Gastrocnemius medialis (tissue), 4 donors: ENCODE data around the gene ARMC3. TPM values are rescaled to one million over a fixed set of nuclear protein-coding genes. Genes with fewer than 3 reads are reported as not detected.
A peak's percentile ranks its signal among the peaks of the same experiment; 100 is the strongest.
"Not testable (repeated sequence)": the region's sequence is repeated elsewhere in the genome, so short reads cannot be mapped to it uniquely, and the experiment has no call there.

Experiments
- ATAC-seq, 2 donors: fragments of 150-250 bp; one replicate each; pipeline ENCODE4 v1.9.1; 2016
- DNase-seq, 2 donors: peaks; one replicate each; pipeline ENCODE4 v3.0.0-alpha.2; 2019
- H3K27ac ChIP-seq, 4 donors: fragments of 200-600 bp; sonication (generic); 1 replicate in 1 of 4; 2 replicates in 3 of 4; pipeline ENCODE4 v1.5.1; 2016 to 2018; ENCODE audit warnings: mild to moderate bottlenecking in 2 of 4, moderate library complexity in 1 of 4
- H3K27me3 ChIP-seq, 3 donors: fragments of 200-600 bp; sonication (generic) in 2 of 3; 1 replicate in 1 of 3; 2 replicates in 2 of 3; pipeline versions ENCODE4 v1.5.1 to v1.6.0; 2016 to 2019; ENCODE audit warnings: mild to moderate bottlenecking in 1 of 3, moderate library complexity in 1 of 3
- H3K36me3 ChIP-seq, 2 donors: fragments of 200-600 bp; sonication (generic) in 1 of 2; one replicate each; pipeline ENCODE4 v1.5.1; 2017 to 2018
- H3K4me1 ChIP-seq, 2 donors: fragments of 200-600 bp; sonication (generic) in 1 of 2; one replicate each; pipeline ENCODE4 v1.5.1; 2016 to 2017; ENCODE audit warnings: mild to moderate bottlenecking in 2 of 2
- H3K4me3 ChIP-seq, 4 donors: fragments of 200-600 bp; sonication (generic) in 3 of 4; 1 replicate in 1 of 4; 2 replicates in 3 of 4; pipeline ENCODE4 v1.5.1; 2016 to 2019; ENCODE audit warnings: mild to moderate bottlenecking in 2 of 4
- H3K9me3 ChIP-seq, 3 donors: fragments of 200-600 bp; sonication (generic) in 2 of 3; 1 replicate in 1 of 3; 2 replicates in 2 of 3; pipeline ENCODE4 v1.5.1; 2016 to 2019
- CTCF ChIP-seq, 5 experiments: fragments of 450-650 bp in 3 of 5; fragments of 200-600 bp in 2 of 5; sonication (generic) in 2 of 5; IDR thresholded peaks in 4 of 5; conservative IDR thresholded peaks in 1 of 5; 1 replicate in 4 of 5; 2 replicates in 1 of 5; pipeline ENCODE4 v1.5.1; 2016 to 2019; ENCODE audit warnings: antibody characterized with exemption in 5 of 5, mild to moderate bottlenecking in 3 of 5, moderate library complexity in 3 of 5
- POLR2A ChIP-seq, 2 donors: fragments of 450-650 bp; IDR thresholded peaks; one replicate each; pipeline ENCODE4 v1.6.1; 2017; ENCODE audit warnings: antibody characterized with exemption in 2 of 2, mild to moderate bottlenecking in 2 of 2, moderate library complexity in 2 of 2
- in situ Hi-C, 4 donors: fragments of 200-750 bp; cut with MboI; loops; one replicate each; pipeline versions ENCODE4 v1.15.0 to v1.8.0; 2017; ENCODE audit warnings: low sequenced_read_pairs in 4 of 4
- intact Hi-C: fragments of 100-400 bp; cut with DNase I; formaldehyde crosslinking; loops from one replicate; pipeline ENCODE4 v1.15.1; 2023; ENCODE audit warnings: low total_unique reads
- total RNA-seq, 4 donors: library from RNA; depleted of rRNA; stranded (reverse); fragments of >200 nt; gene quantifications; one replicate each; pipeline versions ENCODE4 v1.1.0 to v1.2.3, GENCODE V29; 2016

ARMC3 gene
- total RNA-seq, 4 donors from 2014 or later: not detected

- Histone ChIP-seq H3K27ac (no peak overlapping the region), H3K4me3 (no peak overlapping the region), H3K9me3 (no peaks in the 10 kb centered on the region), H3K4me1 (peaks cover 23 to 32% of the 10 kb centered on the region in 2 donors), H3K36me3 (no peaks in the 10 kb centered on the region), H3K27me3 (no peaks in the 10 kb centered on the region)
- TF ChIP-seq POLR2A (IDR thresholded peaks at IDR 0.05) (no peak), CTCF (IDR thresholded peaks at IDR 0.05 in 4 of 5, conservative IDR thresholded peaks at IDR 0.05 in 1 of 5) (no peak)
- ATAC-seq (peak; percentile 94 to 97), DNase-seq (peak; percentile 61 to 71)
- in situ Hi-C loops (no loop called here), intact Hi-C loops (loop anchor here (5.0 to 10.0 kb wide), 3 partner anchors 513 to 751 kb away; partner anchors contain the start of gene COMMD3)
These were observed 137.5 kb downstream of the ARMC3 start for GRCh38 chr10:23065181-23065948.

- Histone ChIP-seq H3K36me3 (no peaks in the 10 kb centered on the region), H3K4me1 (peaks cover 23 to 32% of the 10 kb centered on the region in 2 donors), H3K27ac (no peak overlapping the region), H3K27me3 (no peaks in the 10 kb centered on the region), H3K9me3 (no peaks in the 10 kb centered on the region), H3K4me3 (no peak overlapping the region)
- DNase-seq (no peak), ATAC-seq (no peak)
- TF ChIP-seq CTCF (IDR thresholded peaks at IDR 0.05 in 4 of 5, conservative IDR thresholded peaks at IDR 0.05 in 1 of 5) (no peak), POLR2A (IDR thresholded peaks at IDR 0.05) (no peak)
- intact Hi-C loops: loop anchor here (2.0 to 10.0 kb wide), 4 partner anchors 79 to 753 kb away; partner anchors contain the start of gene COMMD3
- in situ Hi-C loops: no loop called here
These were observed 139.5 kb downstream of the ARMC3 start for GRCh38 chr10:23067337-23067736.

GRCh38 chr10:23067939-23068775 lies 140.3 kb downstream of the ARMC3 start:
- TF ChIP-seq POLR2A (IDR thresholded peaks at IDR 0.05) (no peak), CTCF (IDR thresholded peaks at IDR 0.05 in 4 of 5, conservative IDR thresholded peaks at IDR 0.05 in 1 of 5) (peak in 4 of 5 experiments; percentile 60 to 82 (median 70))
- no peaks in the 10 kb centered on the region for H3K36me3 ChIP-seq
- in situ Hi-C loops: no loop called here
- peak; percentile 49 to 62 for ATAC-seq
- no peak overlapping the region for H3K27ac ChIP-seq
- DNase-seq: peak; percentile 20 to 46
- H3K4me3 ChIP-seq: no peak overlapping the region
- intact Hi-C loops: loop anchor here (2.0 to 10.0 kb wide), 5 partner anchors 79 to 1075 kb away; partner anchors contain the start of gene COMMD3
- H3K27me3 ChIP-seq: no peaks in the 10 kb centered on the region
- peaks cover 22 to 32% of the 10 kb centered on the region in 2 donors for H3K4me1 ChIP-seq
- no peaks in the 10 kb centered on the region for H3K9me3 ChIP-seq

GRCh38 chr10:23069019-23069815 lies 141.4 kb downstream of the ARMC3 start:
- DNase-seq: no peak
- H3K4me3 ChIP-seq: no peak overlapping the region
- no peak overlapping the region for H3K27ac ChIP-seq
- TF ChIP-seq POLR2A (IDR thresholded peaks at IDR 0.05) (no peak), CTCF (IDR thresholded peaks at IDR 0.05 in 4 of 5, conservative IDR thresholded peaks at IDR 0.05 in 1 of 5) (no peak)
- H3K27me3 ChIP-seq: no peaks in the 10 kb centered on the region
- intact Hi-C loops: loop anchor here (2.0 to 10.0 kb wide), 4 partner anchors 517 to 1076 kb away; partner anchors contain the start of gene COMMD3
- H3K9me3 ChIP-seq: no peaks in the 10 kb centered on the region
- no peaks in the 10 kb centered on the region for H3K36me3 ChIP-seq
- H3K4me1 ChIP-seq: peaks cover 13 to 29% of the 10 kb centered on the region in 2 donors
- ATAC-seq: no peak
- in situ Hi-C loops: no loop called here

- H3K36me3 ChIP-seq, H3K4me3 ChIP-seq, DNase-seq, H3K9me3 ChIP-seq, H3K27me3 ChIP-seq, ATAC-seq, H3K27ac ChIP-seq, in situ Hi-C loops, intact Hi-C loops: not testable (repeated sequence)
- H3K4me1 ChIP-seq: peaks cover 9 to 20% of the 10 kb centered on the region in 2 donors
These were observed 142.4 kb downstream of the ARMC3 start for GRCh38 chr10:23070092-23070912.
